ENCODE results near the gene COL6A1.

COL6A1 gene

DNA sequence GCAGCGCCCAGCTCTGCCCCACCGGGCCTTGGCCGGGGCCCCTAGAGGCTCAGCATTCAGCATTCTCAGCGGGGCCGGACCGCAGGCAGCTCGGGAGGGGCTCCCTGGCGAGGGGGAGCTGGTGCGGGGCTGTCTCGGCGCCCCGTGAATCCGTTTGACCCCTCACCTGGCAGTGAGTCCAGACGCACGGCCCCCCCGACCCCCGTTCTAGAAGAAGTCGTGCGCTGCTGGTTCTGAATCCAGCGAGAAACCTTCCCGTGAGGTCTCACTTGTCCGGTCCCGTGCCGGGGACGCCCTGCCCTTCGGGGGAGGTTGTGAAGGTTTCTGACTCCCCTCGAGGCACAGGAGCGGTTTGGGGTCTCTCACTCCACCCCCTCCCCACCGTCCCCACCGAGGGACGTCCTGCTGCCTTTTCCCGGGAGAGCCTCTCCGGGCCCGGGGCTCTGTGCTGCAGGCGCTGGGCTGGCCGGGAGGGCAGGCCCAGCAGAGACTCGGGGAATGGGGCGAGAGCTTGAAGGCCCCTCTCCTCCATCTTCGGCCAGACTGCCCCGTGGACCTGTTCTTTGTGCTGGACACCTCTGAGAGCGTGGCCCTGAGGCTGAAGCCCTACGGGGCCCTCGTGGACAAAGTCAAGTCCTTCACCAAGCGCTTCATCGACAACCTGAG lies 655 bp downstream of the COL6A1 start:
- no peak for DNase-seq (ENCODE audit: low read depth in 1 of 2, low spot score in 1 of 2)
- Histone ChIP-seq H3K27me3 (ENCODE audit: insufficient read depth, poor library complexity, severe bottlenecking) (peaks cover 17% of the 10 kb centered on the region), H3K4me3 (replicated peaks; ENCODE audit: insufficient read depth, low read length) (no peak overlapping the region), H3K27ac (replicated peaks) (no peak overlapping the region)
- TF ChIP-seq GABPA (IDR thresholded peaks at IDR 0.05; ENCODE audit: low read depth) (no peak), POLR2AphosphoS5 (IDR thresholded peaks at IDR 0.05; ENCODE audit: low read depth) (no peak), SPI1 (IDR thresholded peaks at IDR 0.05; ENCODE audit: borderline replicate concordance, low read depth) (no peak)
- TF ChIP-seq, protein P1, sequence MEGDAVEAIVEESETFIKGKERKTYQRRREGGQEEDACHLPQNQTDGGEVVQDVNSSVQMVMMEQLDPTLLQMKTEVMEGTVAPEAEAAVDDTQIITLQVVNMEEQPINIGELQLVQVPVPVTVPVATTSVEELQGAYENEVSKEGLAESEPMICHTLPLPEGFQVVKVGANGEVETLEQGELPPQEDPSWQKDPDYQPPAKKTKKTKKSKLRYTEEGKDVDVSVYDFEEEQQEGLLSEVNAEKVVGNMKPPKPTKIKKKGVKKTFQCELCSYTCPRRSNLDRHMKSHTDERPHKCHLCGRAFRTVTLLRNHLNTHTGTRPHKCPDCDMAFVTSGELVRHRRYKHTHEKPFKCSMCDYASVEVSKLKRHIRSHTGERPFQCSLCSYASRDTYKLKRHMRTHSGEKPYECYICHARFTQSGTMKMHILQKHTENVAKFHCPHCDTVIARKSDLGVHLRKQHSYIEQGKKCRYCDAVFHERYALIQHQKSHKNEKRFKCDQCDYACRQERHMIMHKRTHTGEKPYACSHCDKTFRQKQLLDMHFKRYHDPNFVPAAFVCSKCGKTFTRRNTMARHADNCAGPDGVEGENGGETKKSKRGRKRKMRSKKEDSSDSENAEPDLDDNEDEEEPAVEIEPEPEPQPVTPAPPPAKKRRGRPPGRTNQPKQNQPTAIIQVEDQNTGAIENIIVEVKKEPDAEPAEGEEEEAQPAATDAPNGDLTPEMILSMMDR (IDR thresholded peaks at IDR 0.05; ENCODE audit: insufficient read depth, low read length) = no peak

DNA sequence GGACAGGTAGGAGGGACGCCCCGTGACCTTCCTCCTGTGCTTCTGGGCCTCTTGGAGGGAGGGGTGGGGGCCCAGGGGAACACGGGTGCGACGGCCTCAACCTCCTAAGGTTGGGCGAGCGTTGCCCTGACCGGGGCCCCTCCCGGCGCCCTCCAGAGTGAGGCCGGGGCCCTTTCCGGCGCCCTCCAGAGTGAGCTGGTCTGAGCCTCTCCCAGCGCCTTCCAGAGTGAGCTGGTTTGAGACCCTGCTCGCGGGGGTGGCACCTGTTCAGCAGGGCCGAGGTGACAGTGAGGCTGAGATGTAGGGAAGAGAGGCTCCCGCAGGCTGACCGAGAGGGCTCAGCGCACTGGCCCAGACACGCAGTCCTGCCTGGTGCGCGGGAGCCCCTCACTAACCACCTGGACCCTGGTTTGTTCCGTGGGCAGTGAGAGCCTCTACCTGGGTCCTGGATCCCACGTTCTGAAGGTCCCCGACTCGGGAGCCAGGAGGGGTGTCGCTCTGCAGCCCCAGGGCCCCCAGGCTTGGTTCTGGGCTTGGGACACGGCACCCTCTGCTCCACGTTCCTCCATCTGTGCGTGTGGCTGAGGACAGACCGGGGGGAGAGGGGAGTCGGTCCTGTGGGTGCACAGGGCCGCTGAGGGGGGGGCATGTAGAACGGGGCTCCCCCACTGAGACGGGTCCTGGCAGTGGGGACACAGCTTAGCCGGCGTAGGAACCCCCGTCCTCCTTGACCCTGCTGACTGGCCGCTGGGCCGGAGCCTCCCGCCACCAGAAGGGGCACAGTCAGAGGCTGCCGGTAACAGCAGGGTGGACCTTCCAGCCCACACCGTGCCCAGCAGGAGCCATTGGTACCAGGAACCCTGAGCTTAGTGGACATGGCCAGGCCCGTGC lies 1.4 kb downstream of the COL6A1 start:
- TF ChIP-seq REST (IDR thresholded peaks at IDR 0.05; ENCODE audit: insufficient replicate concordance, low read depth) (no peak), POLR2AphosphoS5 (IDR thresholded peaks at IDR 0.05; ENCODE audit: low read depth) (no peak), GABPA (IDR thresholded peaks at IDR 0.05; ENCODE audit: low read depth) (no peak)
- TF ChIP-seq, protein P1 (IDR thresholded peaks at IDR 0.05; ENCODE audit: insufficient read depth, low read length) = no peak
- no peak for DNase-seq (ENCODE audit: low read depth in 1 of 2, low spot score in 1 of 2)
- no peak overlapping the region for H3K4me3 ChIP-seq (replicated peaks; ENCODE audit: insufficient read depth, low read length)
- no peak overlapping the region for H3K27ac ChIP-seq (replicated peaks)
- H3K27me3 ChIP-seq (ENCODE audit: insufficient read depth, poor library complexity, severe bottlenecking) = peaks cover 17% of the 10 kb centered on the region

DNA sequence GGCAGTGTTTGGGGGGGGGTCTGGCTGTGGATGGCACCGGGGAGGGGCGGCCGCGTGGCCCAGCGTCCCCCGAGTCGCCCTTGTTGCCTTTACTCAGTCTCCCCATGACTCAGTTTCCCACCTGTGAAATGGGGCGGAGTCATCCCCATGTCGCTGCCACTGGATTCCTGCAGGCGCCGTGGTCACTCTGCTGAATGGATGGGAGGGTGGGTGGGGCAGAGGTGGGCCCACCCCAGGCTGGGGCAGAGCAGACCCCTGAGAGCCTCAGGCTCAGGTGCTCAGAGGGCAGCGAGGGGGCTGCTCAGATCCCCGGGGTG lies 2.0 kb downstream of the COL6A1 start:
- TF ChIP-seq SPI1 (IDR thresholded peaks at IDR 0.05; ENCODE audit: borderline replicate concordance, low read depth) = no peak
- no peak for TF ChIP-seq REST (IDR thresholded peaks at IDR 0.05; ENCODE audit: insufficient replicate concordance, low read depth)
- no peak for TF ChIP-seq POLR2AphosphoS5 (IDR thresholded peaks at IDR 0.05; ENCODE audit: low read depth)
- TF ChIP-seq, protein P1 (IDR thresholded peaks at IDR 0.05; ENCODE audit: insufficient read depth, low read length) = no peak
- no peak for TF ChIP-seq GABPA (IDR thresholded peaks at IDR 0.05; ENCODE audit: low read depth)
- H3K27ac ChIP-seq (replicated peaks) = no peak overlapping the region
- H3K4me3 ChIP-seq (replicated peaks; ENCODE audit: insufficient read depth, low read length) = no peak overlapping the region
- no peak for DNase-seq (ENCODE audit: low read depth in 1 of 2, low spot score in 1 of 2)
- H3K27me3 ChIP-seq (ENCODE audit: insufficient read depth, poor library complexity, severe bottlenecking) = peaks cover 17% of the 10 kb centered on the region
